Trophoblast cell (in vitro differentiated cells and primary cell): ENCODE data around the gene ESRRG.

Source experiments
- DNase-seq, 2 donors: peaks; one replicate each; pipeline ENCODE4 v3.0.0-alpha.2; 2016
- H2AFZ ChIP-seq: 2 replicates; pipeline ENCODE4 v1.6.1; 2013; ENCODE audit warnings: low read length, moderate library complexity, mild to moderate bottlenecking; ENCODE audit not compliant: insufficient read depth, poor library complexity
- H2AK5ac ChIP-seq: 2 replicates; pipeline ENCODE4 v1.6.1; 2013; ENCODE audit warnings: mild to moderate bottlenecking, low read length
- H2BK120ac ChIP-seq: 2 replicates; pipeline ENCODE4 v1.6.1; 2013; ENCODE audit warnings: low read length, mild to moderate bottlenecking, moderate library complexity; ENCODE audit not compliant: insufficient read depth, poor library complexity
- H2BK12ac ChIP-seq: 2 replicates; pipeline ENCODE4 v1.6.1; 2013; ENCODE audit warnings: mild to moderate bottlenecking, low read length, moderate library complexity
- H2BK5ac ChIP-seq: 2 replicates; pipeline ENCODE4 v1.6.1; 2013; ENCODE audit warnings: low read length, low read depth, moderate library complexity, mild to moderate bottlenecking; ENCODE audit not compliant: poor library complexity
- H3K14ac ChIP-seq: 2 replicates; pipeline ENCODE4 v1.6.1; 2013; ENCODE audit warnings: mild to moderate bottlenecking, low read length
- H3K18ac ChIP-seq: 2 replicates; pipeline ENCODE4 v1.6.1; 2013; ENCODE audit warnings: mild to moderate bottlenecking, low read length
- H3K23ac ChIP-seq: 2 replicates; pipeline ENCODE4 v1.6.1; 2013; ENCODE audit warnings: low read length
- H3K27ac ChIP-seq: 2 replicates; pipeline ENCODE4 v1.5.1; 2013; ENCODE audit warnings: low read depth, mild to moderate bottlenecking, inconsistent platforms, low read length, moderate library complexity
- H3K27me3 ChIP-seq: 2 replicates; pipeline ENCODE4 v1.6.1; 2013; ENCODE audit warnings: inconsistent platforms, mild to moderate bottlenecking, low read length, moderate library complexity; ENCODE audit not compliant: insufficient read depth
- H3K36me3 ChIP-seq, 2 experiments: 1 replicate in 1 of 2; 2 replicates in 1 of 2; pipeline ENCODE4 v1.6.1; 2013; ENCODE audit warnings: low read length in 2 of 2, mild to moderate bottlenecking in 2 of 2, moderate library complexity in 1 of 2; ENCODE audit not compliant: insufficient read depth in 2 of 2, control insufficient read depth in 1 of 2
- H3K4ac ChIP-seq: 2 replicates; pipeline ENCODE4 v1.6.1; 2013; ENCODE audit warnings: low read depth, mild to moderate bottlenecking, low read length, moderate library complexity
- H3K4me1 ChIP-seq, 2 experiments: 1 replicate in 1 of 2; 2 replicates in 1 of 2; pipeline ENCODE4 v1.6.1; 2013; ENCODE audit warnings: low read length in 2 of 2, mild to moderate bottlenecking in 2 of 2, moderate library complexity in 1 of 2; ENCODE audit not compliant: insufficient read depth in 2 of 2, control insufficient read depth in 1 of 2
- H3K4me2 ChIP-seq: 2 replicates; pipeline ENCODE4 v1.6.1; 2013; ENCODE audit warnings: inconsistent platforms, mild to moderate bottlenecking, low read length, moderate library complexity
- H3K4me3 ChIP-seq: 2 replicates; pipeline ENCODE4 v1.5.1; 2013; ENCODE audit warnings: mild to moderate bottlenecking, low read depth, low read length, inconsistent platforms
- H3K79me1 ChIP-seq: one replicate; pipeline ENCODE4 v1.6.1; 2013; ENCODE audit warnings: low read length
- H3K79me2 ChIP-seq: 2 replicates; pipeline ENCODE4 v1.6.1; 2013; ENCODE audit warnings: low read length, mild to moderate bottlenecking; ENCODE audit not compliant: control insufficient read depth, insufficient read depth, poor library complexity
- H3K9ac ChIP-seq: 2 replicates; pipeline ENCODE4 v1.6.1; 2013; ENCODE audit warnings: mild to moderate bottlenecking, low read length
- H3K9me3 ChIP-seq: 2 replicates; pipeline ENCODE4 v1.6.1; 2013; ENCODE audit warnings: low read depth, mild to moderate bottlenecking, control low read depth, inconsistent platforms, low read length; ENCODE audit not compliant: insufficient read depth
- H4K12ac ChIP-seq: 2 replicates; pipeline ENCODE4 v1.6.1; 2013; ENCODE audit warnings: low read depth, mild to moderate bottlenecking, low read length, moderate library complexity
- H4K8ac ChIP-seq: 2 replicates; pipeline ENCODE4 v1.6.1; 2013; ENCODE audit warnings: low read depth, mild to moderate bottlenecking, low read length, moderate library complexity
- H4K91ac ChIP-seq: one replicate; pipeline ENCODE4 v1.6.1; 2013; ENCODE audit warnings: low read depth, mild to moderate bottlenecking, low read length, moderate library complexity
- WGBS: extraction: QIAGEN DNeasy Blood & Tissue Kit; methylation state at CpG from one replicate; pipeline ENCODE4 v1.1.7; 2013; ENCODE audit warnings: missing lambda C conversion rate; ENCODE audit not compliant: insufficient read length, insufficient coverage; ENCODE audit errors: extremely low coverage; 5-methylcytosine and 5-hydroxymethylcytosine counted together

ESRRG gene

DNA sequence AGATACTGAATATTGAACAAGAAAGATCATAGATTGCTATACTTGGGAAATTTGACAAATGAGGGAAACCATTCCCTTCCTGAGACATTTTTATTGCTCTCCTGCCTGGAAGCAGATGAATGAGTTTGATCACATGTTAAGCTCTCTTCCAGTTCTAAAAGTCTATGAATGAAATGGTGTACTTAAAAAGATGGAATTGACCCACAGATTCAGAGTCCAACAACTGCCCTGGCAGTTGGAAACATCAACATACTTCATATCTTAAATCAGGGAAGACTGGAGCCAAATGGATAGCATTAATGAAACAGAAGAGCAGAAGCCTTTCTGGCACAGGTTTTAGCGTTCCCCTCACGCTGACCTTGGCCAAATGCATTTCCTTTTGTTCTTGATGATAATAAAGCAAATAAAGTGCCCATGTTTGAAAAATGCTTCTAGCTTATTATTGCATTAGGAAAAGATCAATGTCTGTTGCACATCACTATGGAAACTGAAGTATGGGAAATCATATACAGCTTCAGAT lies 142.6 kb downstream of the ESRRG start:
- H3K4me2 ChIP-seq, result no peak overlapping the region
- no peak overlapping the region for H3K23ac ChIP-seq
- H4K8ac ChIP-seq, result no peak overlapping the region
- no peak overlapping the region for H4K91ac ChIP-seq
- H3K14ac ChIP-seq, result no peak overlapping the region
- H3K27me3 ChIP-seq, result no peaks in the 10 kb centered on the region
- H3K27ac ChIP-seq, result no peak overlapping the region
- H2AK5ac ChIP-seq, result no peak overlapping the region
- H3K18ac ChIP-seq, result no peak overlapping the region
- H3K9ac ChIP-seq, result no peak overlapping the region
- no peak for DNase-seq
- no peaks in the 10 kb centered on the region for H3K79me1 ChIP-seq
- H2BK120ac ChIP-seq, result no peak overlapping the region
- no peaks in the 10 kb centered on the region for H3K9me3 ChIP-seq
- H2BK12ac ChIP-seq, result no peak overlapping the region
- no CpG with 5 or more reads among the region's 2 CpGs for WGBS
- H2AFZ ChIP-seq, result no peak overlapping the region
- no peaks in the 10 kb centered on the region for H3K4me1 ChIP-seq
- no peak overlapping the region for H2BK5ac ChIP-seq
- no peak overlapping the region for H3K4ac ChIP-seq
- no peak overlapping the region for H4K12ac ChIP-seq
- no peaks in the 10 kb centered on the region for H3K79me2 ChIP-seq
- H3K4me3 ChIP-seq, result no peak overlapping the region
- no peaks in the 10 kb centered on the region for H3K36me3 ChIP-seq

DNA sequence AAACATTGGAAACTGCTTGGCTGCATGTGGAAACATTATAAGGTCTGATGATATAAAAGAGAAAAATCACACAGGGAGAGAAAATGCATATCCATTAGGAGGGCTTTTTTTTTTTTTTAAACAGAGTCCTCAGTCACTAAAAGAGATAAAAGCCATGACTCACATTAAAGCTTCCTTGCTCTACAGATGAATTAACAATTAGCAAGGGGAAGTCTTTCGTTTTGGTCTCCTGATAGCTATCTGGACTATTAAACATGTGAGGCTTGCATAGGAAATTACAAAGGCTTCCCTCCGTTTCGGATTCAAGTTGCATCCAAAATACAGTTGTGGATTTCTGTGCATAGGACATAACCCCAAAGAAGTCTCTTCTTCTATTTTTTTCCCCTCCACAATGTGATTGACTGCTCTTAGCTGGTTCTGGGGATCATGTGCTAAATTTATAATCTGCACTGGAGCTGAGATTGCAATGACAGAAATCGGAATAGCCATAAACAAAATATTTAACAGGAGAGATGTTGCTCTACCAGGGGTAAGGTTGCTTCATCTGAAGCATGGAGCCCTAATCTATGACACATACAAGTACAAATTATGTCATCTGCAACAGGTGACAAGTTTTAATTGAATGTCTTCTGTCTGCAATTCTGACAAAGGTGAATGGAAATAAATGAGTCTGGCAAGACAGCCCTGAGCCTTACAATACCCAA lies 146.8 kb downstream of the ESRRG start:
- no peaks in the 10 kb centered on the region for H3K4me1 ChIP-seq
- no peak overlapping the region for H2BK120ac ChIP-seq
- H2AK5ac ChIP-seq, result no peak overlapping the region
- no peak overlapping the region for H2AFZ ChIP-seq
- H2BK12ac ChIP-seq, result no peak overlapping the region
- WGBS, result no CpG with 5 or more reads among the region's 4 CpGs
- no peak overlapping the region for H4K12ac ChIP-seq
- H3K27me3 ChIP-seq, result no peaks in the 10 kb centered on the region
- H3K14ac ChIP-seq, result no peak overlapping the region
- no peak overlapping the region for H3K9ac ChIP-seq
- H3K36me3 ChIP-seq, result no peaks in the 10 kb centered on the region
- H3K79me1 ChIP-seq, result no peaks in the 10 kb centered on the region
- H2BK5ac ChIP-seq, result no peak overlapping the region
- H3K9me3 ChIP-seq, result no peaks in the 10 kb centered on the region
- H3K23ac ChIP-seq, result no peak overlapping the region
- H3K79me2 ChIP-seq, result no peaks in the 10 kb centered on the region
- H3K27ac ChIP-seq, result no peak overlapping the region
- no peak overlapping the region for H4K8ac ChIP-seq
- H3K18ac ChIP-seq, result no peak overlapping the region
- no peak overlapping the region for H3K4me2 ChIP-seq
- DNase-seq, result no peak
- no peak overlapping the region for H3K4me3 ChIP-seq
- no peak overlapping the region for H3K4ac ChIP-seq
- H4K91ac ChIP-seq, result no peak overlapping the region

DNA sequence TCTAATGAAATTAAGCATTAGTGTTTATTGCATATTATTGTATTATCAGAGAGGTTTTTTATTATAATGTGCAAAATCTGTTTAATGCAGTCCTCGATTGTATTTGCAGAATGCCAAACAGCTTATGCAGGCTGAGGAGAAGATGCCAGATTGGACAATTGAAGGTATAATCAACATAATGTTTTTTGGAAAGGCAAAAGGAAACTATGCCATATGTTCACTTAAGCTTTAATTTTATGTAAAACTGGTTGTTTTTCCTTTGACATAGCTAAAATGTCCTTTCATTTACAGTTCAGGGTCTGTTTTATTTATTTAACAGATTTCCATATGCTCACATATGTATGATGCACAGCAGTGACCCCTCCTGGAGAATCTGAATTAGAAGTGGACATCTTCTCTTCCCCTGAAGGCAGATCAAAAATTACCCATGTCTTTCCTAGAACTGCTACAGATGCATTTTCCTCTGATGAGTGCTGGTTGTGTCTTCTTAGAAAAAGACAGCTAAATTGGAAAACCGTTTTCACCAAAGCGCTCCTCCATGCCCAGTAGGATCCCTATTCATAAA lies 156.5 kb downstream of the ESRRG start:
- no peak overlapping the region for H2AK5ac ChIP-seq
- no peaks in the 10 kb centered on the region for H3K36me3 ChIP-seq
- H3K4ac ChIP-seq, result no peak overlapping the region
- no peaks in the 10 kb centered on the region for H3K4me1 ChIP-seq
- no peaks in the 10 kb centered on the region for H3K9me3 ChIP-seq
- no peaks in the 10 kb centered on the region for H3K27me3 ChIP-seq
- H3K4me2 ChIP-seq, result no peak overlapping the region
- no peak overlapping the region for H3K14ac ChIP-seq
- H2AFZ ChIP-seq, result no peak overlapping the region
- no peak overlapping the region for H3K18ac ChIP-seq
- no peak overlapping the region for H4K91ac ChIP-seq
- no CpG with 5 or more reads among the region's 3 CpGs for WGBS
- H3K79me2 ChIP-seq, result no peaks in the 10 kb centered on the region
- peak in 1 of 2 donors; percentile 60 for DNase-seq
- H3K9ac ChIP-seq, result no peak overlapping the region
- H3K4me3 ChIP-seq, result no peak overlapping the region
- no peak overlapping the region for H4K8ac ChIP-seq
- no peak overlapping the region for H2BK5ac ChIP-seq
- H4K12ac ChIP-seq, result no peak overlapping the region
- no peaks in the 10 kb centered on the region for H3K79me1 ChIP-seq
- no peak overlapping the region for H3K23ac ChIP-seq
- H2BK12ac ChIP-seq, result no peak overlapping the region
- H3K27ac ChIP-seq, result no peak overlapping the region
- H2BK120ac ChIP-seq, result no peak overlapping the region

DNA sequence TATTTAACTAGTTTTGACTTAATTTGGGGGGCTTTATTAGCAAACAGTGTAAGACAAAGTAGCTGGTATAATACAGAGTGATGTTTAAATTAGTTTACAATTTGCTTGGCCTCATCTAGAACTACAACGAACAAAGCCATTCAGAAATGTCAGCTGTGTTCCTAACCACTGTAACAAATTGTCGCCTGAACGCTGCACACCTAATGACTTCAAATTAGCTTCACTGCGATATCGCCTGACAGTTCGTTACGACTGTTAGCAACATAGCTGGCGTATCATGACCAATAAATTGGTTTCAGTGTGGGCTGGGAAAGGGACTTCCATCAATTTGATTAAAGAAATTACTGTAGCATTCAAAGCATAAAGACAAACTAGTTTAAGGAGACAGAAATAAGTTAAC lies 160.1 kb downstream of the ESRRG start:
- H3K23ac ChIP-seq, result no peak overlapping the region
- no peak overlapping the region for H2AFZ ChIP-seq
- no peaks in the 10 kb centered on the region for H3K36me3 ChIP-seq
- no peak overlapping the region for H2BK5ac ChIP-seq
- no peak overlapping the region for H4K91ac ChIP-seq
- no peaks in the 10 kb centered on the region for H3K9me3 ChIP-seq
- no peak overlapping the region for H2AK5ac ChIP-seq
- H2BK120ac ChIP-seq, result no peak overlapping the region
- H3K4me3 ChIP-seq, result no peak overlapping the region
- no peak overlapping the region for H3K4me2 ChIP-seq
- H3K9ac ChIP-seq, result no peak overlapping the region
- H3K4me1 ChIP-seq, result no peaks in the 10 kb centered on the region
- no peak overlapping the region for H2BK12ac ChIP-seq
- no peaks in the 10 kb centered on the region for H3K79me2 ChIP-seq
- no peak overlapping the region for H4K8ac ChIP-seq
- no peak overlapping the region for H3K27ac ChIP-seq
- H3K79me1 ChIP-seq, result no peaks in the 10 kb centered on the region
- no peak overlapping the region for H3K18ac ChIP-seq
- H3K4ac ChIP-seq, result no peak overlapping the region
- no peak overlapping the region for H4K12ac ChIP-seq
- no peak overlapping the region for H3K14ac ChIP-seq
- no peaks in the 10 kb centered on the region for H3K27me3 ChIP-seq
- DNase-seq, result no peak
- no CpG with 5 or more reads among the region's 8 CpGs for WGBS
